Activated naive CD8-positive, alpha-beta T cell treated with anti-CD3 and anti-CD28 coated beads, Interleukin-2, amount 50 U/mL, for 24 hours (primary cell): ENCODE results near the gene KMT5B.

Source experiments
- ATAC-seq: fragments of 150-1000 bp; cut with Tn5 transposase; one replicate; pipeline ENCODE4 v1.10.0; 2021
- DNase-seq: peaks from one replicate; pipeline ENCODE4 v3.0.0; 2021
- H3K27ac Mint-ChIP-seq: one replicate; pipeline ENCODE4 v1.8.0; 2021; ENCODE audit warnings: mild to moderate bottlenecking, mixed read lengths
- H3K27me3 Mint-ChIP-seq: one replicate; pipeline ENCODE4 v1.8.0; 2021; ENCODE audit warnings: mixed read lengths
- H3K36me3 Mint-ChIP-seq: one replicate; pipeline ENCODE4 v1.8.0; 2021; ENCODE audit warnings: low read depth, mixed read lengths
- H3K4me1 Mint-ChIP-seq: one replicate; pipeline ENCODE4 v1.8.0; 2021; ENCODE audit warnings: mixed read lengths
- H3K4me3 Mint-ChIP-seq: one replicate; pipeline ENCODE4 v1.8.0; 2021; ENCODE audit warnings: mild to moderate bottlenecking, moderate library complexity, mixed read lengths
- H3K9me3 Mint-ChIP-seq: one replicate; pipeline ENCODE4 v1.8.0; 2021; ENCODE audit warnings: mixed read lengths

KMT5B gene

DNA sequence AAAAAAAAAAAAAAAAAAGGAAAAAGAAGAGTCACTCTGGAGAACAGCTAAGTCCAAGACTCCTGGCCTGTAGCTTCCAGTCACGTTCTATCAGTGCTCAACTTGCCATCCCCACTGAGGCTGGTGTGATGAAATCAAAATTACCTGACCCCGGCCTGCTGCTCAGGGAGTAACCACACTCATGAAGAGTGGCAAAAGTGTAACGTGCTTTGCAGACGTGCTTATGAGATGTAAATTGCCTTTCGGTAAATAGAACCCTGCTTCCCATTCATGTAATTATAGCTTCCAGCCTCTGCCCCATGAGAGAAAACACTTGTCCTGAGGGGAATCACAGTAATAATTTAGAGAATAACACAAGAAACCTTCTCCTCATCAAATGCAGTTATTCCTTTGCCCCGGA is 63.7 kb downstream of the KMT5B start:
- no peaks in the 10 kb centered on the region for H3K4me1 Mint-ChIP-seq
- DNase-seq: no peak
- no peaks in the 10 kb centered on the region for H3K36me3 Mint-ChIP-seq
- no peak overlapping the region for H3K4me3 Mint-ChIP-seq
- no peaks in the 10 kb centered on the region for H3K9me3 Mint-ChIP-seq
- H3K27me3 Mint-ChIP-seq: no peaks in the 10 kb centered on the region
- H3K27ac Mint-ChIP-seq: no peak overlapping the region
- no peak for ATAC-seq

DNA sequence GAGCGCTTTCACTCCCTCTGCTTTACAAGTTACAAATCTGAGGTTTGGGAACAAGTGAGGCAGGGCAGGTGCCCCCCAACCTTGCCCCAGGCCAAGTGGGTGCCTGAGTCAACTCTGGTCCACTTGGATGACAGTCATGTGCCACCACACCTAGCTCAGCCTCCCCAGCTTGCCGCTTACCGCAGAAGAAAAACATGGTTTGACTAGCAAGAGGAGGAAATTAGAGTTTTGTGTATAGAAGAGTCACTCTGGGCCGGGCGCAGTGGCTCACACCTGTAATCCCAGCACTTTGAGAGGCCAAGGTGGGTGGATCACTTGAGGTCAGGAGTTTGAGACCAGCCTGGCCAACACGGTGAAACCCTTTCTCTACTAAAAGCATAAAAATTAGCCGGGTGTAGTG is 64.2 kb downstream of the KMT5B start:
- Mint-ChIP-seq H3K9me3 (no peaks in the 10 kb centered on the region), H3K27me3 (no peaks in the 10 kb centered on the region), H3K36me3 (no peaks in the 10 kb centered on the region), H3K4me3 (no peak overlapping the region), H3K4me1 (peaks cover 2% of the 10 kb centered on the region), H3K27ac (no peak overlapping the region)
- no peak for DNase-seq
- no peak for ATAC-seq

DNA sequence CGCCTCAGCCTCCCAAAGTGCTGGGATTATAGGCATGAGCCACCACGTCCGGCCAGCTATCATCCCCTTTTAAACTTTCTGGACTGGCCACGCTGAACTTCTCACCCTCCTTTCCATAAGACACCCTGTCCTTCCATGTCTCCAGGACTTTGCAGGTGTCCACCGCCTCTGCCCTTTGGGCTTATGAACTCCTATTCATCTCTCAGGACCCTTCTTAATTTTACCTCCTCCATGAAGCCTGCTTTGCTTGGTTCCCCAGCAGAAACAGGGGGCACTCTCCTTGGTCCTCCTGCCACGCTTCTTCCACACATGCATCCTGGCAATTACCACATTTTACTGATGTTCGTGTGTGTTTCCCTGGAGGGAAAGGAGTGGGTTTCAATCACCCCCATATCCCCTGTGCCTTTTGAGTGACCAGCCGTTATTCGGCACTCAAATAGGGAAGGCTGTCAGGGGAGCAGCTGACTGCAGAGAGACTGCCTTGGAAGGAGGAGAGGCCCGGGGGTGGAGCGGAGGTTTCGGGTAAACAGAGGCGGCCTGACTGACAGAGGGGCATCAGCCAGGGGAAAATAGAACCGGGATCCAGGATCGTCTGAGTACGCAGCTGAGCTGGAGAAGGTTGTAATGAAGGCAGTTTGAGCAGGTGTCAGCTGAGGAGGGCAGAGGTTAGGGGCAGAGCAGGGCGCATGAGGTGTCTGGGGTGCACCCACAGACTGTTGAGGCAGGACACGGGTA is 64.9 kb downstream of the KMT5B start:
- H3K9me3 Mint-ChIP-seq: no peaks in the 10 kb centered on the region
- no peak for ATAC-seq

DNA sequence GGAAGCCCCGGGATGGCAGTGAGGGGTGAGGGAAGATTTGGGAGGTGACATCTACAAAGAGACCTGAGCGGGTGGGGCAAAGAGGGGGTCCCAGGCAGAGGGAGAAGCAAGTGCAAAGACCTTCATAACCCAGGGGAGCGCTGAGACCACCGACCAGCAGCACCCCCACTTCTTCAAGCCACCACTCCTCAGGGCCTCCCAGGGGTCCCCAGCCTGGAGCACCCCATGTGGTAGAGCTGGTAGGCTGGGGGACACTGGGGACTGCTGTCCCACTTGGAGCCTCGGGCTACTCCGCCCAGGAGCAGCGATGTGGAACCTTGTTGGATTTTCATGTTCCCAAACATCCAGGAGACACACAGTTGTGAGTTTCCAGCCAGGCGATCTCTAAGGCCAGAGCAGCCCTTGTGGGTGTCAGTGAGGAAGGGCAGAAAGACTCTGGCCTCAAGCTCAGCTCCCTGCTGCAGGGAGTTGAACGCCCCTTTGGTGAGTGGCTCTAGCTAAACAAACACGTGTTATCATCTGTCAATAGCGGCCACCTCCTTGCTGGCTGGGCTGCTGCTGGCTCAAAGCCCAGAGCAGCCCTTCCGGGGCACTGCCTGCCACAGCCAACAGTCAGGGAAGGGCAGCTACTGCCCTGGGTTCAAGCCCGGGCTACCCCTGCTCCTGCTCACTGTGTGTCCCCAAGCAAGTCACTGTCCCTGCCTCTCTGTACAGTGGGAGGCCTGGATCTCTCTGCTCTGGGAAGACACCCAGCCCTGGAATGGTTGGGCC is 66.2 kb downstream of the KMT5B start:
- DNase-seq (no peak), ATAC-seq (no peak)
- H3K27me3 Mint-ChIP-seq: no peaks in the 10 kb centered on the region
- H3K4me1 Mint-ChIP-seq: peaks cover 10% of the 10 kb centered on the region
- H3K36me3 Mint-ChIP-seq: no peaks in the 10 kb centered on the region
- no peak overlapping the region for H3K4me3 Mint-ChIP-seq
- H3K27ac Mint-ChIP-seq: no peak overlapping the region
- H3K9me3 Mint-ChIP-seq: no peaks in the 10 kb centered on the region

More for the DNA sequence above, 64.9 kb downstream of the KMT5B start:
- Mint-ChIP-seq H3K4me1 (peaks cover 4% of the 10 kb centered on the region), H3K4me3 (no peak overlapping the region), H3K36me3 (no peaks in the 10 kb centered on the region), H3K27ac (no peak overlapping the region), H3K27me3 (no peaks in the 10 kb centered on the region)
- no peak for DNase-seq

DNA sequence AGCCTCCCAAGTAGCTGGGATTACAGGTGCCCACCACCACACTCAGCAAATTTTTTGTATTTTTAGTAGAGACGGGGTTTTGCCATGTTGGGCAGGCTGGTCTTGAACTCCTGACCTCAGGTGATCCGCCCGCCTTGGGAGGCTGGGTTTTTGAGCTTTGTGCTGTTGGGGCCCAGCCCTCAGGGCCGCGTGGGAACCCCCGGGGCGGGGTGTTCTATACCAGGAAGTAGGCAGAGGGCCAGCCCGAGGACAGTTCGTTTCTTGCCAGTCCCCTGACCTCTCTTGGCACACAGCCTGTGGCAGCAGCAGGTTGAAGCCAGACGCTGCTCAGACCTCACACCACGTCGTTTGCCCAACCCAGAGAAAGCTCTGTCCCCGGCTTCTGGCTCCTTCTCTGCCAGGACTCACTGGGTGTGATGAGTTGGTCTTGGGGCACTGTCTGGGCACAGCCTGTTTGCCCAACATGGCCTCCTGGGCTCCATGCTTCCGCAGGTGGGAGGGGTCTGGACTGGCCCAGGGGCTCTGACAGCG is 67.0 kb downstream of the KMT5B start:
- no peaks in the 10 kb centered on the region for H3K27me3 Mint-ChIP-seq
- H3K27ac Mint-ChIP-seq: no peak overlapping the region
- DNase-seq (no peak), ATAC-seq (no peak)
- peaks cover 16% of the 10 kb centered on the region for H3K4me1 Mint-ChIP-seq
- H3K4me3 Mint-ChIP-seq: no peak overlapping the region
- no peaks in the 10 kb centered on the region for H3K9me3 Mint-ChIP-seq
- H3K36me3 Mint-ChIP-seq: no peaks in the 10 kb centered on the region

DNA sequence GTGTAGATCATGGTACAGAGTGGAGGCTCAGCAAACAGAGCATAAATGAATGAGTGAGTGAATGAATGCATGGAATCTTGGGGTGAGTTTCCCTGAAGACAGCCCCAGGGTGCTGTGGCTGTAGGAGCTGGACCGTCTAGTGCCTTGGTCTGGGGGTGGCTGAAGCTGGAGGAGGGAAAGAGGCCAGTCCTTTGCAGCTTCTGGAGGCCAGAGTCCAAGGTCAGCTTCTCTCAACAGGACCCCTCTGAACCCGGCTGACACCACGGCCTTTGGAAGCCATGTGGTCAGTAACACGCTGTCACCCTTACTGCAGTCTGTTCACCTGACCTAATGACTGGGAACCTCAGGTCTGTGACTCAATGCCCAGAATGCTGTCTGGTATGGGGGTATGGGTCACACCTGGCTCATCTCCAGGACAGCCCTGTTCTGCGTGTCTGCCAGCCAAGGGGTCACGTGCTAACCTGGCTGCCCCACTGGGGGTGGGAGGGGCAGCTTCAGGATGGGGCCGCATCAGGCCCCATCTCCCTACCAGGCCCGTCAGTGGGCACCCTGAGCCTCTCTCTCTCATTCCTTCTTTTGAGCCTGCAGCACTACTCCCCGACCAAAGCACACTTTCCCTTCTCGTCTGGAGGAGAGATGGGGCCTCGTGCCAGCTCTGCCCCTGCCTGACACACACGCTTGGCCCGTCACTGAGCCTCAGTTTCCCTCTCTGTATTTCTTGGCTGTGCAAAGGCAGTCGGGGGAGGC is 67.8 kb downstream of the KMT5B start:
- H3K27ac Mint-ChIP-seq: no peak overlapping the region
- H3K9me3 Mint-ChIP-seq: no peaks in the 10 kb centered on the region
- no peaks in the 10 kb centered on the region for H3K27me3 Mint-ChIP-seq
- H3K36me3 Mint-ChIP-seq: no peaks in the 10 kb centered on the region
- peaks cover 18% of the 10 kb centered on the region for H3K4me1 Mint-ChIP-seq
- DNase-seq: no peak
- no peak for ATAC-seq
- no peak overlapping the region for H3K4me3 Mint-ChIP-seq

DNA sequence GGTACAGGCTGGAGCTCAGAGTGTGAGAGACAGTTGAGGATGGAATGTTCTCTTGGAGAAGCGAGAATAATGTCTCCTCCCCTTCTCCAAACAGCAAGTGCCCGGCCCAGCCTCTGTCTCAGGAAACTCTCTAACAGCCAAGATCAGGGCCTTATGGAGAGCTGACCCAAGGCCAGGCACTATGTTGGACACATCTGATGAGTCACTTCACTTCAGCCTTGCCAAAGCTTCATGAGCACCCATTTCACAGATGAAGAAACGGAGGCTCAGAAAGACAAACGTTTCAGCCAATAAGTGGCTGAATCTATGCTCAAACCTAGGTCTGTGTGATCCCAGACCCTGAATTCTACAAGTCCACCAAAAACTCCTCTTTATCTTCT is 69.8 kb downstream of the KMT5B start:
- DNase-seq: no peak
- H3K4me3 Mint-ChIP-seq: no peak overlapping the region
- ATAC-seq: no peak
- peaks cover 18% of the 10 kb centered on the region for H3K4me1 Mint-ChIP-seq
- peaks cover under 1% of the 10 kb centered on the region for H3K27me3 Mint-ChIP-seq
- no peaks in the 10 kb centered on the region for H3K9me3 Mint-ChIP-seq
- H3K27ac Mint-ChIP-seq: no peak overlapping the region
- H3K36me3 Mint-ChIP-seq: no peaks in the 10 kb centered on the region

DNA sequence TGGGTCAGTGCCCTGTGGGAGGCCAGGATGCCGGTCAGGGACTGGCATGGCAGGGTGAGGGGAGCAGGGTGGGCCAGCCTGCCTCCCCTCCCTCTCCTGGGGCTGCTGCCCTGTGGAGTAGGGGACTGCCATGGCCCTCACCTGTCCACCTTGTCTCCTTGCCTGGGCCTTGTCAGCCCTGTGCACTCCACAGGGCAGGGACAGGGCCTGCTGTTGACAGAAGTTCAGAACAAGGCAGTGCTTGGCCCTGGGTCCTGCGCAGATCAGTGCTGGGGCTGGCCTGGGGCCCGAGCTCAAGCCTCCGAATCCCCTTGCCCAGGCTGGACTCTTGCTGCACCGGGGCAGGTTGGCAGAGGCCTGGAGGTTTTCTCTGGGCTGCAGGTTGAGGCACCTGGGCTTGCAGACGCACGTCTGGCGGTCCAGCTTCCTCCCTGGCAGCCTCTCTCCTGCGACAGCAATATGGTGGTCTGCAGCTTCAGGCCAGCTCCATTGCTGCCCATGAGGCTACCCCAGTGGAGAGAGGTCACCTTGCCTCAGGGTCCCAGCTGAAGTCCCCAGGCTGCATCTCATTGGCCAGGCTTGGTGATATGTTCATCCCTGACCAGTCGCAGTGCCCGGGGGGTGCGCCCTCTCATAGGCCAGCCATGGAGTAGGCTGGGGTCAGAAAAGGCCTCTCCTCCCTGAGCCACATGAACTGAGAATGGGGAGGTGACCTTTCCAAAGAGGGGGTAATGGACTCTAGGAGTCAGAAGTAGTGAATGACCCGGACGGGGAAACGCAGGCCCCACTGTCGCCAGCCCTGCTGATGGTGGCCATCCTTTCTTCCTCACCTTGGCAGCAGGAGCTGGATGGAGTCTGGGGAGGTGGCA is 70.4 kb downstream of the KMT5B start:
- Mint-ChIP-seq H3K36me3 (no peaks in the 10 kb centered on the region), H3K27me3 (peaks cover 2% of the 10 kb centered on the region), H3K4me1 (peaks cover 18% of the 10 kb centered on the region), H3K9me3 (no peaks in the 10 kb centered on the region), H3K27ac (peak overlapping the region; percentile 49), H3K4me3 (no peak overlapping the region)
- ATAC-seq (peak; percentile 15), DNase-seq (no peak)

DNA sequence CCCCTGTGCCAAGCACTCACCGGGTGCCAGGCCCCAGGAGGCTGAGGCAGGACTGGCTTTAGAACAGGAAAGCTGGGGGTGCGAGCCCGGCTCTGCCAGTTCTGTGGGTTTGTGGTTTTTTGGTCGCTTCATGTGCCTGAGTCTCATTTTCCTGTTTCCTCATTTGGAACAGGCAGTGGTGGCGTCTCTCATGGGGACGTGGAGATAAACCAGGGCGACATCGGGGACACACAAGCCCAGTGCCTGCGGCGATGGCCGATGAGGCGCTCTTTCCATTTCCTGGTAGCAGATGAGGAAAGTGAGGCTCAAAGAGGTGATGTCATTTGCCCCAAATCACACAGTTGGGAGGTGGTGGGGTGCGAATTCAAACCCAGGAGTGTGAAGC is 71.1 kb downstream of the KMT5B start:
- peak; percentile 75 for DNase-seq
- Mint-ChIP-seq H3K27ac (peak overlapping the region; percentile 73), H3K36me3 (no peaks in the 10 kb centered on the region), H3K4me1 (peaks cover 18% of the 10 kb centered on the region), H3K27me3 (peaks cover 2% of the 10 kb centered on the region), H3K9me3 (no peaks in the 10 kb centered on the region), H3K4me3 (peak overlapping the region; percentile 34)
- ATAC-seq: peak; percentile 96

DNA sequence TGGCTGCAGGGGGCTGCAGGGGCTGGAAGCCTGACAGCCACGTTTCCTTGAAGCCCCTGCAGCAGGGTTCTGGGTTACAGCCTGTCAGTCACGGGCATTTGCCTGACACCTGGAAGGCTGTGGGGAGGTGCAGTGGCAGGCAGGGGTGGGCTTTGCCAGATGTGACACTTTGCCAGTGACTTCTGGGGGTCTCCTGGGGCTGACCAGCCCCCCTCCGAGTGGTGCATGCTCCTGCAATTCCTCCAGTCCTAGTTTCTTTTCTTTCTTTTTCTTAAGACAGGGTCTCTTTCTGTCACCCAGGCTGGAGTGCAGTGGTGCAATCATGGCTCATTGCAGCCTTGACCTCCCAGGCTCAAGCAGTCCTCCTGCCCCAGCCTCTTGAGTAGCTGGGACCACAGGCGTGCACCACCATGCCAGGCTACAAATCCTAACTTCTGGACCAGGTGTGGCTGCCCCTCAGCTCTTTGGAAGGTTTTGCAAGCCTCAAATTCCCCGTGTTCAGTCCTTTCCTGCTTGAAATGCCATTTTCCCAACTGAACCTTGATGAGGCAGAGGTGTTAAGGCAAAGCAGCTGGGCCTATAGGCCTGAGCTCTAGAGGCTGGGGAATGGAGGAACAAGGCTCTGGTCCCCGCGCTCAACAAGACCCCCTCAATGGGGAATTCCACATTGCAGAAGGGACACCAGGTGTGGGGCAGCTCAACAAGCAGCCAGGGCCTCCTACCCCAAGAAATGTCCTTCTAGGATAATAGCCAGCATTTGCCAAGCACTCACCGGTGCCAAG is 71.7 kb downstream of the KMT5B start:
- Mint-ChIP-seq H3K27ac (peak overlapping the region; percentile 73), H3K4me3 (no peak overlapping the region), H3K9me3 (no peaks in the 10 kb centered on the region), H3K36me3 (no peaks in the 10 kb centered on the region), H3K4me1 (peaks cover 18% of the 10 kb centered on the region), H3K27me3 (peaks cover 2% of the 10 kb centered on the region)
- ATAC-seq (peak; percentile 10), DNase-seq (no peak)

DNA sequence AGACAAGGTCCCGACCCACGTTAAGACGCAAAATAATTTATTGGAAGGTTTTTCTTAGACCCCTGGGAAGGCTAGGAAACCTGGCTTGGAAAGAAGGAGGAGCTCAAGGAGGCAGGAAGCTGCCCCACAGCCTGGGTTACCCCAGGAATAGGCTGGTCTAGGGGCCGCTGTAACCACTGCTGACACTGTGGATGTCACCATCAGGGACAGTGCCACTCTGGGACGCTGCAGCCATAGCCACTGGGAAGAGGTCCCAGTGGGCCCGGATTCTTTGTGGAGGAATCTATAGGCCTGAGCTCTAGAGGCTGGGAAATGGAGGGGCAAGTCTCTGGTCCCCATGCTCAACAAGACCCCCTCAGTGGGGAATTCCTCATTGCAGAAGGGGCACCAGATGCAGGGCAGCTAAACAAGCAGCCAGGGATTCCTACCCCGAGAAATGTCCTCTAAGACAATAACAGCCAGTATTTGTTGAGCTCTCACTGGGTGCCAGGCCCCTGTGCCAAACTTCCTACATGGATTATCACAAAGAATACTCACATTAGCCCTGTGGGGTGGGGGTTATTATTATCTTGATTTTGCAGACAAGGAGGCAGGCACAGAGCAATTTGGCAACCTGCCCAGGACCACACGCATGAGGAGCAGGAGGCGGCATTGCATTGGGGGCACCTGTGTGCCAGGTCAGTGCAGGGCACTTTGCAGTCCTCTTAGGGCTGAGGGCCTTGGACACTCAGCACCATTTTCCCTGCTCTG is 72.4 kb downstream of the KMT5B start:
- Mint-ChIP-seq H3K27ac (no peak overlapping the region), H3K36me3 (no peaks in the 10 kb centered on the region), H3K4me3 (no peak overlapping the region), H3K4me1 (peaks cover 18% of the 10 kb centered on the region), H3K9me3 (no peaks in the 10 kb centered on the region), H3K27me3 (peaks cover 2% of the 10 kb centered on the region)
- ATAC-seq: no peak
- DNase-seq: no peak

DNA sequence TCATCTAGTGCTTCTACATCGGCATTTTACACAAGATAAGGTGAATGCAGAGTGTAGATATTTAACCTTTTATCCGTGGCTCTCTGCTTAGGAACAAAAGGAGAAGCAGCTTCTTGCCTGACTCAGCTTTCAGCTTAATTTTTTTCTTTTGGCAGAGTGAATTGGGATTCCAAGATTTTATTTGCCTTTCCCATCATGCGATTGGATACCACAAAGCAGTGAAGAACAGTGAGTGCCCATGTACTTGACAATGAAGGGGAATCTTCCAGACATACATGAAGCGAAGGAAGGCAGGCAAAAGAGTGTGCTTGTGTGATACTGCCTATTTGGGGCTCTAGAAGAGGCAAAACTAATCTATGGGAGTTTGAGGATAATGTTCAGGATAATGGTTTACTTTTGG is 74.9 kb downstream of the KMT5B start:
- Mint-ChIP-seq H3K4me1 (peaks cover 14% of the 10 kb centered on the region), H3K4me3 (no peak overlapping the region), H3K9me3 (no peaks in the 10 kb centered on the region), H3K27ac (no peak overlapping the region), H3K36me3 (peaks cover 3% of the 10 kb centered on the region), H3K27me3 (peaks cover 2% of the 10 kb centered on the region)
- ATAC-seq: no peak
- DNase-seq: no peak

DNA sequence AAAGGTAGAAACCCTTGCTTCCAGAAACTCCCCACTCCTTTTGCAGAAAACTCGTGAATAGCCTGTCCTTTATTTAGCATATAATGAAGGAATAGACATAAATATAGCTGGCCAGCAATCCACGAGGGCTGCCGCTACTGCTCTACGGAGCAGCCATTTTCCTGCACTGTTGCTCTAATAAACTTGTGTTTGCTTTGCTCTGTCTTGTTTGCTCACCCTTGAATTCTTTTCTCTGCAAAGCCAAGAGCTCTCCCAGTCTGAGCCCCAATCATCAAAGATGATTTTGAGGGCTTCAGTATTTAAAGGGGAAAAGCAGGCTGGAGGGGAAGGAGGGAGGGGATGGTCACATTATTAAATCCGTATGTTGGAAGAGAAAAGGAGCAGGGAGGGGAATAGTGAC is 75.3 kb downstream of the KMT5B start:
- DNase-seq: no peak
- peaks cover 12% of the 10 kb centered on the region for H3K4me1 Mint-ChIP-seq
- H3K4me3 Mint-ChIP-seq: no peak overlapping the region
- peaks cover 2% of the 10 kb centered on the region for H3K27me3 Mint-ChIP-seq
- H3K36me3 Mint-ChIP-seq: peaks cover 3% of the 10 kb centered on the region
- H3K9me3 Mint-ChIP-seq: peaks cover 1% of the 10 kb centered on the region
- ATAC-seq: no peak
- no peak overlapping the region for H3K27ac Mint-ChIP-seq
